Ovary (tissue), 9 donors: Measurements from ENCODE around the gene ABTB2. TPM values are rescaled to one million over a fixed set of nuclear protein-coding genes. Genes with fewer than 3 reads are reported as not detected.

Experiments
- DNase-seq, 5 donors: peaks; one replicate each; pipeline ENCODE4 v3.0.0-alpha.2; 2019 to 2020
- H3K27ac ChIP-seq, 2 donors: fragments of 200-600 bp; one replicate each; pipeline versions ENCODE4 v1.5.1 to v1.8.0; 2019 to 2022
- H3K27me3 ChIP-seq: fragments of 200-600 bp; one replicate; pipeline ENCODE4 v1.8.0; 2022
- H3K36me3 ChIP-seq: fragments of 200-600 bp; sonication (generic); one replicate; pipeline ENCODE4 v1.5.1; 2019
- H3K4me1 ChIP-seq: one replicate; pipeline ENCODE4 v1.8.1; 2013; ENCODE audit warnings: mild to moderate bottlenecking, moderate library complexity; ENCODE audit not compliant: insufficient read depth
- H3K4me3 ChIP-seq: fragments of 200-600 bp; sonication (generic); one replicate; pipeline ENCODE4 v1.5.1; 2017
- H3K9me3 ChIP-seq, 2 donors: fragments of 200-600 bp in 1 of 2; sonication (generic) in 1 of 2; one replicate each; pipeline versions ENCODE4 v1.5.1 to v1.8.1; 2013 to 2019; ENCODE audit warnings: mild to moderate bottlenecking in 1 of 2, moderate library complexity in 1 of 2
- EP300 ChIP-seq: sonication (generic); formaldehyde crosslinking; IDR thresholded peaks from one replicate; pipeline ENCODE4 v1.6.1; 2017; ENCODE audit warnings: antibody characterized with exemption
- POLR2A ChIP-seq: fragments of 450-650 bp; IDR thresholded peaks from one replicate; pipeline ENCODE4 v1.6.1; 2017; ENCODE audit warnings: antibody characterized with exemption, mild to moderate bottlenecking, moderate library complexity
- WGBS, 3 donors: extraction: QIAGEN DNeasy Blood & Tissue Kit in 1 of 3; methylation state at CpG; one replicate each; pipeline versions ENCODE4 v1.1.5 to v1.1.7; 2013 to 2017; 5-methylcytosine and 5-hydroxymethylcytosine counted together
- intact Hi-C, 4 donors: fragments of 100-400 bp; cut with DNase I; formaldehyde crosslinking; loops; one replicate each; pipeline versions ENCODE4 v1.11.0 to v1.15.1; 2022 to 2023
- polyA plus RNA-seq, 2 donors: library from polyadenylated mRNA; stranded (reverse); fragments of 200-250 nt in 1 of 2; fragments of 350-450 nt in 1 of 2; fragmentation: Illumina TruSeq in 1 of 2; extraction: RNeasy Lipid Tissue Mini Kit (QIAGEN cat#74804) in 1 of 2; gene quantifications; one replicate each; pipeline ENCODE4 v1.2.3, GENCODE V29; 2013 to 2014
- total RNA-seq, 7 donors: library from RNA; depleted of rRNA in 2 of 7; stranded (reverse); fragments of >200 nt in 2 of 7; fragmentation: NEBNext Ultra II Directional in 3 of 7; extraction: Animal tissue kit (Norgen Biotek cat#: 25700) in 3 of 7; gene quantifications; one replicate each; pipeline versions ENCODE4 v1.1.0 to v1.2.4, GENCODE V29; 2016 to 2023
- TF ChIP-seq, protein P1 (sequence below), 3 donors: fragments of 450-650 bp in 2 of 3; fragments of 200-600 bp in 1 of 3; IDR thresholded peaks; one replicate each; pipeline versions ENCODE4 v1.5.1 to v1.8.0; 2016 to 2022; ENCODE audit warnings: antibody characterized with exemption in 3 of 3, mild to moderate bottlenecking in 1 of 3
- donor health status: DM: no; HTN: no; CAD: no; lungs with moderate emphysema.
- donor health status: DM: no; HTN: no; CAD: no.
- donor health status: Bipolar disorder and iron deficiency.
- donor health status: DM: yes; HTN: yes; CAD: no.
- donor health status: DM: no; HTN: no; CAD: no.
- donor health status: DM: yes; HTN: yes; CAD: no.

Gene ABTB2
- total and polyA plus RNA-seq, 9 donors: 1.2 to 7.2 (median 2.6) TPM

DNA sequence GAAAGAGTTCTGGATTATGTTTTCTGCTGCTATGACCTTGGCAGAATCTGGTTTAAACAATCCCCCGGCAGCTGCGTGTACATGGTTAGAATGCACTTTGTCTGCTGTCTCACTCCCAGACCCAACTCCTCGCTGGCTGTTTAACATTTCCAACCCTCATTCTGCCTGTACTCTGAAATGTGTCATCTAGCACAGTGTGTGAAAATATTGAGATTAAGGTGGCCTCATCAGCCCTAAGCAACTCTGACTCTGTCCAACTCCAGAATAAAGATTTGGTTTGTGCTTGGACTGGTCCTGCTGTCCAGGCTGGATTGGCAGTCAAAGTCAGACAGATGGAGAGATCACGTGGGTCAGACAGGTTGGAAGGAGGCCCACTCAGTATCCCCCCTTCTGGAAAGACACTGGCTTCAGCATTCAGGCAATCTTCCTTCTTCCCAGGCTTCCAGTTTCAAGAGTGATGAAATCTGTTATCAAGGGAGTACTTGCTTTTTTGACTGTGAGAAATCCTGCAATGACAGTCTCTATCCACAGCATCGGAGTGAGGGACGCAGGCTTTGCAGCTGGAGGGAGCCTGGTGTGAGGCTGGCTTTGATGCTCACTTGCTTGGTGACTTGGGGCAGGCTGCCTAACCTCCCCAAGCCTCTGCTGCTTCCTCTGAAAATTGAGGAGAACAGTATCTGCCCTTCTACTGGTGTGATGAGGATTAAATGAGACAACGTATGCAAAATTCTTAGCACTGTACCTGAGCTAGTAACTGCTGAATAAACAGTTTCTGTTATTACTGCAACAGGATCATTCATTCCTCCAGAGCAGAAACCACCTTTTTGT is 29.8 kb downstream of the ABTB2 start:
- Histone ChIP-seq H3K4me1 (peaks cover 8% of the 10 kb centered on the region), H3K36me3 (no peaks in the 10 kb centered on the region), H3K27ac (peak overlapping the region in 1 of 2 donors; percentile 81), H3K27me3 (no peaks in the 10 kb centered on the region), H3K9me3 (no peaks in the 10 kb centered on the region), H3K4me3 (no peak overlapping the region)
- peak; percentile 62 to 71 (median 67) for DNase-seq
- 10 to 25% (median 14%) methylated on average over 7 of the region's 7 CpGs for WGBS, 3 donors
- intact Hi-C loops: no loop called here
- TF ChIP-seq POLR2A: no peak
- TF ChIP-seq EP300: no peak
- TF ChIP-seq, protein P1, sequence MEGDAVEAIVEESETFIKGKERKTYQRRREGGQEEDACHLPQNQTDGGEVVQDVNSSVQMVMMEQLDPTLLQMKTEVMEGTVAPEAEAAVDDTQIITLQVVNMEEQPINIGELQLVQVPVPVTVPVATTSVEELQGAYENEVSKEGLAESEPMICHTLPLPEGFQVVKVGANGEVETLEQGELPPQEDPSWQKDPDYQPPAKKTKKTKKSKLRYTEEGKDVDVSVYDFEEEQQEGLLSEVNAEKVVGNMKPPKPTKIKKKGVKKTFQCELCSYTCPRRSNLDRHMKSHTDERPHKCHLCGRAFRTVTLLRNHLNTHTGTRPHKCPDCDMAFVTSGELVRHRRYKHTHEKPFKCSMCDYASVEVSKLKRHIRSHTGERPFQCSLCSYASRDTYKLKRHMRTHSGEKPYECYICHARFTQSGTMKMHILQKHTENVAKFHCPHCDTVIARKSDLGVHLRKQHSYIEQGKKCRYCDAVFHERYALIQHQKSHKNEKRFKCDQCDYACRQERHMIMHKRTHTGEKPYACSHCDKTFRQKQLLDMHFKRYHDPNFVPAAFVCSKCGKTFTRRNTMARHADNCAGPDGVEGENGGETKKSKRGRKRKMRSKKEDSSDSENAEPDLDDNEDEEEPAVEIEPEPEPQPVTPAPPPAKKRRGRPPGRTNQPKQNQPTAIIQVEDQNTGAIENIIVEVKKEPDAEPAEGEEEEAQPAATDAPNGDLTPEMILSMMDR (IDR thresholded peaks at IDR 0.05): no peak

GRCh38 chr11:34324466-34324865 is 33.3 kb downstream of the ABTB2 start:
- peak overlapping the region in 1 of 2 donors; percentile 16 for H3K27ac ChIP-seq
- 86 to 94% (median 94%) methylated on average over 3 of the region's 3 CpGs for WGBS, 3 donors
- peaks cover 10% of the 10 kb centered on the region for H3K4me1 ChIP-seq
- H3K27me3 ChIP-seq: no peaks in the 10 kb centered on the region
- no peaks in the 10 kb centered on the region for H3K9me3 ChIP-seq
- TF ChIP-seq EP300 (no peak), POLR2A (no peak)
- no peaks in the 10 kb centered on the region for H3K36me3 ChIP-seq
- no peak overlapping the region for H3K4me3 ChIP-seq
- no peak for DNase-seq
- intact Hi-C loops: no loop called here

GRCh38 chr11:34323601-34324000 is 34.2 kb downstream of the ABTB2 start:
- peak overlapping the region in 1 of 2 donors; percentile 22 for H3K27ac ChIP-seq
- DNase-seq: no peak
- TF ChIP-seq, protein P1 (IDR thresholded peaks at IDR 0.05): no peak
- TF ChIP-seq EP300: no peak
- H3K9me3 ChIP-seq: no peaks in the 10 kb centered on the region
- WGBS, 3 donors: 18 to 52% (median 44%) methylated on average over 2 of the region's 2 CpGs
- intact Hi-C loops: no loop called here
- no peak overlapping the region for H3K4me3 ChIP-seq
- H3K27me3 ChIP-seq: no peaks in the 10 kb centered on the region
- no peaks in the 10 kb centered on the region for H3K36me3 ChIP-seq
- H3K4me1 ChIP-seq: peaks cover 10% of the 10 kb centered on the region

GRCh38 chr11:34318111-34319037 is 39.4 kb downstream of the ABTB2 start:
- Histone ChIP-seq H3K27ac (no peak overlapping the region), H3K9me3 (no peaks in the 10 kb centered on the region), H3K4me1 (peaks cover 2% of the 10 kb centered on the region), H3K36me3 (no peaks in the 10 kb centered on the region), H3K4me3 (no peak overlapping the region), H3K27me3 (no peaks in the 10 kb centered on the region)
- DNase-seq: no peak
- TF ChIP-seq EP300 (no peak), POLR2A (no peak)
- TF ChIP-seq, protein P1 (IDR thresholded peaks at IDR 0.05): no peak
- WGBS, 3 donors: 68 to 92% (median 86%) methylated on average over 4 of the region's 4 CpGs
- intact Hi-C loops: no loop called here
